GM12892 (cell line): ENCODE results near the gene CAMTA1.

Experiments used
- POLR2A ChIP-seq: IDR thresholded peaks from 2 replicates; pipeline ENCODE4 v1.6.1; 2011; ENCODE audit warnings: low read depth, low read length, control low read depth
- POLR2AphosphoS5 ChIP-seq: IDR thresholded peaks from 2 replicates; pipeline ENCODE4 v1.6.1; 2011; ENCODE audit warnings: low read depth, low read length, control low read depth
- TAF1 ChIP-seq: IDR thresholded peaks from 2 replicates; pipeline ENCODE4 v1.6.1; 2011; ENCODE audit warnings: low read depth, mild to moderate bottlenecking, control low read depth, low read length, borderline replicate concordance

- TF ChIP-seq POLR2A (no peak), TAF1 (no peak), POLR2AphosphoS5 (no peak)
Measured at GRCh38 chr1:7018826-7019225, 233.6 kb downstream of the CAMTA1 start.
